PFSK-1 (cell line): ENCODE measurements around the gene NOTCH3.

Experiments
- FOXP2 ChIP-seq: optimal IDR thresholded peaks from 2 replicates; pipeline ENCODE3; 2011; ENCODE audit warnings: borderline replicate concordance, control low read depth, inconsistent platforms; ENCODE audit not compliant: insufficient read depth; ENCODE audit errors: extremely low read length, extremely low read depth
- POLR2AphosphoS5 ChIP-seq: IDR thresholded peaks from 2 replicates; pipeline ENCODE4 v1.6.1; 2012; ENCODE audit warnings: low read depth, mild to moderate bottlenecking, control low read depth, low read length, moderate library complexity
- REST ChIP-seq, 2 experiments: IDR thresholded peaks; 2 replicates each; pipeline versions ENCODE4 v1.6.1 to v1.8.0; 2011 to 2012; ENCODE audit warnings: low read depth in 2 of 2, low read length in 2 of 2, control low read depth in 1 of 2, inconsistent platforms in 1 of 2, mild to moderate bottlenecking in 1 of 2, moderate library complexity in 1 of 2; ENCODE audit not compliant: insufficient read depth in 1 of 2
- SIN3A ChIP-seq: IDR thresholded peaks from 2 replicates; pipeline ENCODE4 v1.6.1; 2012; ENCODE audit warnings: mild to moderate bottlenecking, low read length, moderate library complexity, borderline replicate concordance; ENCODE audit not compliant: insufficient read depth
- TAF1 ChIP-seq: IDR thresholded peaks from 2 replicates; pipeline ENCODE4 v1.6.1; 2012; ENCODE audit warnings: low read length, control low read depth, borderline replicate concordance; ENCODE audit not compliant: insufficient read depth

Gene NOTCH3

GRCh38 chr19:15197275-15197941 lies 3.4 kb downstream of the NOTCH3 start:
- TF ChIP-seq POLR2AphosphoS5: no peak
- no peak for TF ChIP-seq FOXP2
- no peak for TF ChIP-seq REST (IDR thresholded peaks at IDR 0.05; ENCODE audit: insufficient read depth in 1 of 2, low read depth in 2 of 2, low read length in 2 of 2)
- no peak for TF ChIP-seq TAF1
- no peak for TF ChIP-seq SIN3A

GRCh38 chr19:15196360-15197005 lies 4.3 kb downstream of the NOTCH3 start:
- TF ChIP-seq FOXP2 (no peak), POLR2AphosphoS5 (no peak), TAF1 (no peak), SIN3A (no peak)

GRCh38 chr19:15195371-15196334 lies 5.1 kb downstream of the NOTCH3 start:
- TF ChIP-seq TAF1 (no peak), REST (IDR thresholded peaks at IDR 0.05; ENCODE audit: insufficient read depth in 1 of 2, low read depth in 2 of 2, low read length in 2 of 2) (no peak), FOXP2 (no peak), POLR2AphosphoS5 (no peak), SIN3A (no peak)

GRCh38 chr19:15194938-15195337 lies 5.9 kb downstream of the NOTCH3 start:
- TF ChIP-seq FOXP2 (no peak), REST (IDR thresholded peaks at IDR 0.05; ENCODE audit: insufficient read depth in 1 of 2, low read depth in 2 of 2, low read length in 2 of 2) (no peak), SIN3A (no peak), TAF1 (no peak)

GRCh38 chr19:15191982-15192381 lies 8.8 kb downstream of the NOTCH3 start:
- TF ChIP-seq TAF1: no peak
- TF ChIP-seq FOXP2: no peak
- TF ChIP-seq REST (IDR thresholded peaks at IDR 0.05; ENCODE audit: insufficient read depth in 1 of 2, low read depth in 2 of 2, low read length in 2 of 2): no peak
- TF ChIP-seq POLR2AphosphoS5: no peak
- no peak for TF ChIP-seq SIN3A
